DOHH2 (cell line): Measurements from ENCODE around the gene AMPH.

Experiments
- CTCF ChIP-seq: fragments of 200-600 bp; sonication (generic); IDR thresholded peaks from one replicate; pipeline ENCODE4 v1.5.1; 2014; ENCODE audit warnings: antibody characterized with exemption, mild to moderate bottlenecking, low read depth, low read length; ENCODE audit not compliant: poor library complexity, severe bottlenecking
- EZH2phosphoT487 ChIP-seq: fragments of 200-600 bp; sonication (generic); IDR thresholded peaks from 2 replicates; pipeline ENCODE4 v1.6.1; 2017; ENCODE audit warnings: borderline replicate concordance, mild to moderate bottlenecking, antibody characterized with exemption, low read length, moderate library complexity, mixed read lengths

DNA sequence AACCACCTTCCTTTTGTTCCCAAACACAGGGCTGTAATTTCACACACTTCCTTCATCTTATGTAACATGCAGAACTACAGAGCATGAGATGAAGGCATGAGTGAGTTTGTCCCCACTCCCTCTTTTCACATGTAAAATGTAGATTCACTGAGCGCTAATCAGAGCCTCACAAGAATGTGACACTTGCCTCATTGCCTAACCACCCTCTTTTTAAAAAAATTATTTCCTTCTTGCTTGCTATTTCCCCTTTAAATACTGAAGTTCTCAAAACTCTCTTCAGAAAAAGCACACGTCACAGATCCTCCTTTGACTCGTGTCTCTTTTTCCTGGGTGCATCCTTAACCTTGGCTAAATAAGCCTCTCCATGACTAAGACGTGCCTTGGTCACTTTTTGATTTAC, 236.5 kb downstream of the AMPH start:
- TF ChIP-seq CTCF (no peak), EZH2phosphoT487 (no peak)
